B cell (primary cell): ENCODE data around the gene MROH9. TPM values are rescaled to one million over a fixed set of nuclear protein-coding genes. Genes with fewer than 3 reads are reported as not detected.

Source experiments
- ATAC-seq: fragments of 200-7000 bp; cut with Tn5 transposase; one replicate; pipeline ENCODE4 v1.10.0; 2021; ENCODE audit warnings: low read depth, mild to moderate bottlenecking, moderate number of reproducible peaks, moderate library complexity
- CTCF ChIA-PET: fragments of 350-600 bp; sonication (Branson Sonifier 250); formaldehyde crosslinking; loops from one replicate; lab custom pipeline; 2021; ENCODE audit warnings: antibody characterized with exemption, inconsistent platforms; lab: Charles Lee
- POLR2A ChIA-PET: fragments of 350-600 bp; sonication (Branson Sonifier 250); formaldehyde crosslinking; loops from one replicate; lab custom pipeline; 2021; ENCODE audit warnings: antibody characterized with exemption; lab: Charles Lee
- DNase-seq: peaks from one replicate; pipeline ENCODE4 v3.0.0; 2013
- H2AFZ ChIP-seq: 2 replicates; pipeline ENCODE4 v1.6.1; 2012; ENCODE audit warnings: mild to moderate bottlenecking, low read depth, low read length; ENCODE audit not compliant: insufficient read depth, poor library complexity, severe bottlenecking
- H3K27ac ChIP-seq, 2 donors: 1 replicate in 1 of 2; 2 replicates in 1 of 2; pipeline ENCODE4 v1.5.1; 2012 to 2013; ENCODE audit warnings: low read length in 2 of 2, mild to moderate bottlenecking in 2 of 2, moderate library complexity in 1 of 2
- H3K27me3 ChIP-seq, 4 experiments: fragments of 200-600 bp in 1 of 4; sonication (generic) in 1 of 4; replicated peaks in 1 of 4; 1 replicate in 2 of 4; 2 replicates in 2 of 4; pipeline versions ENCODE4 v1.6.1 to v1.7.0; 2013 to 2016; ENCODE audit warnings: low read length in 3 of 4, mild to moderate bottlenecking in 2 of 4, mixed read lengths in 1 of 4, moderate library complexity in 1 of 4; ENCODE audit not compliant: insufficient read depth in 4 of 4, control insufficient read depth in 3 of 4; ENCODE audit errors: control extremely low read depth in 1 of 4
- H3K36me3 ChIP-seq, 2 experiments: replicated peaks in 1 of 2; 1 replicate in 1 of 2; 2 replicates in 1 of 2; pipeline versions ENCODE4 v1.6.1 to v1.7.1; 2013; ENCODE audit warnings: low read length in 1 of 2; ENCODE audit not compliant: insufficient read depth in 2 of 2, control insufficient read depth in 1 of 2; ENCODE audit errors: control extremely low read depth in 1 of 2, extremely low read depth in 1 of 2
- H3K4me1 ChIP-seq, 2 donors: fragments of 200-600 bp in 1 of 2; sonication (generic) in 1 of 2; 1 replicate in 1 of 2; 2 replicates in 1 of 2; pipeline versions ENCODE4 v1.5.1 to v1.6.1; 2013 to 2017; ENCODE audit warnings: low read length in 2 of 2; ENCODE audit not compliant: control insufficient read depth in 2 of 2, insufficient read depth in 2 of 2
- H3K4me2 ChIP-seq: replicated peaks from 2 replicates; pipeline ENCODE3; 2012; ENCODE audit warnings: mild to moderate bottlenecking, low read depth, low read length; ENCODE audit not compliant: poor library complexity, severe bottlenecking
- H3K4me3 ChIP-seq, 5 experiments: fragments of 200-600 bp in 1 of 5; sonication (generic) in 1 of 5; 1 replicate in 3 of 5; 2 replicates in 2 of 5; pipeline versions ENCODE4 v1.5.1 to v1.7.0; 2011 to 2016; ENCODE audit warnings: low read length in 4 of 5, mild to moderate bottlenecking in 4 of 5, low read depth in 2 of 5, control low read depth in 1 of 5, moderate library complexity in 1 of 5; ENCODE audit not compliant: insufficient read depth in 1 of 5; ENCODE audit errors: control extremely low read depth in 1 of 5, extremely low read depth in 1 of 5
- H3K79me2 ChIP-seq: fragments of 200-600 bp; sonication (generic); one replicate; pipeline ENCODE4 v1.6.0; 2016; ENCODE audit warnings: low read length; ENCODE audit not compliant: control insufficient read depth, insufficient read depth
- H3K9ac ChIP-seq: fragments of 200-600 bp; sonication (generic); 2 replicates; pipeline ENCODE4 v1.6.1; 2017; ENCODE audit warnings: mild to moderate bottlenecking, low read length, moderate library complexity
- H3K9me3 ChIP-seq, 3 donors: one replicate each; pipeline versions ENCODE4 v1.6.1 to v1.7.1; 2013; ENCODE audit warnings: low read length in 2 of 3; ENCODE audit not compliant: control insufficient read depth in 2 of 3, insufficient read depth in 1 of 3; ENCODE audit errors: control extremely low read depth in 1 of 3
- H4K20me1 ChIP-seq: 2 replicates; pipeline ENCODE4 v1.6.0; 2012; ENCODE audit warnings: mild to moderate bottlenecking, low read length; ENCODE audit not compliant: insufficient read depth, control insufficient read depth, poor library complexity, severe bottlenecking
- H3K27ac Mint-ChIP-seq: one replicate; pipeline ENCODE4 v1.8.0; 2021; ENCODE audit warnings: mixed read lengths
- H3K27me3 Mint-ChIP-seq: one replicate; pipeline ENCODE4 v1.8.0; 2021; ENCODE audit warnings: mixed read lengths
- H3K4me1 Mint-ChIP-seq: one replicate; pipeline ENCODE4 v1.8.0; 2021; ENCODE audit warnings: mixed read lengths
- H3K4me3 Mint-ChIP-seq: one replicate; pipeline ENCODE4 v1.8.0; 2021; ENCODE audit warnings: mixed read lengths
- H3K9me3 Mint-ChIP-seq: one replicate; pipeline ENCODE4 v1.8.0; 2022; ENCODE audit warnings: mixed read lengths; ENCODE audit not compliant: insufficient read depth
- CTCF ChIP-seq: fragments of 200-600 bp; IDR thresholded peaks from one replicate; pipeline ENCODE4 v1.8.0; 2022; ENCODE audit warnings: antibody characterized with exemption, mild to moderate bottlenecking
- EZH2 ChIP-seq: IDR thresholded peaks from 2 replicates; pipeline ENCODE4 v1.6.1; 2012; ENCODE audit warnings: borderline replicate concordance, low read depth, mild to moderate bottlenecking, moderate library complexity, low read length; ENCODE audit not compliant: insufficient read depth, poor library complexity, severe bottlenecking
- WGBS: methylation state at CpG from one replicate; pipeline ENCODE4 v1.1.5; 2013; ENCODE audit warnings: missing lambda C conversion rate; ENCODE audit not compliant: insufficient coverage; 5-methylcytosine and 5-hydroxymethylcytosine counted together
- intact Hi-C: fragments of 100-400 bp; cut with micrococcal nuclease; formaldehyde crosslinking; loops from one replicate; pipeline ENCODE4 v1.10.0; 2022
- polyA plus RNA-seq: library from polyadenylated mRNA; depleted of rRNA; stranded (reverse); fragments of >200 nt; gene quantifications from 2 replicates; pipeline ENCODE4 v1.2.3, GENCODE V29; 2012
- total RNA-seq, 2 donors: library from RNA; stranded (reverse); fragments of 120-200 nt in 1 of 2; gene quantifications; 1 replicate in 1 of 2; 2 replicates in 1 of 2; pipeline versions ENCODE4 v1.2.3 to v1.2.4, GENCODE V29; 2013 to 2022

The MROH9 gene
- total and polyA plus RNA-seq, 2 donors (not counting 1 experiment from before 2014, with no cell fraction given): not detected

GRCh38 chr1:171082606-171083005 lies 147.3 kb downstream of the MROH9 start:
- Histone ChIP-seq H4K20me1 (no peaks in the 10 kb centered on the region), H3K9ac (no peak overlapping the region), H3K9me3 (no peaks in the 10 kb centered on the region), H3K36me3 (no peaks in the 10 kb centered on the region), H2AFZ (no peak overlapping the region), H3K27me3 (no peaks in the 10 kb centered on the region), H3K4me3 (no peak overlapping the region), H3K4me2 (no peak overlapping the region), H3K79me2 (no peaks in the 10 kb centered on the region), H3K4me1 (no peaks in the 10 kb centered on the region), H3K27ac (no peak overlapping the region)
- Mint-ChIP-seq H3K27me3 (peaks cover 3% of the 10 kb centered on the region), H3K4me3 (no peak overlapping the region), H3K9me3 (no peaks in the 10 kb centered on the region), H3K4me1 (no peaks in the 10 kb centered on the region), H3K27ac (no peak overlapping the region)
- ChIA-PET CTCF (interaction anchor here (1.8 kb wide), 1 partner anchor 231 kb away, joined by 10 read pairs; the partner anchor contains the start of gene FMO4), POLR2A (no interaction called here)
- WGBS: no CpG with 5 or more reads among the region's 1 CpG
- DNase-seq (no peak), ATAC-seq (no peak)
- TF ChIP-seq CTCF (no peak), EZH2 (no peak)
- intact Hi-C loops: loop anchor here (10.0 kb wide), 1 partner anchor 232 kb away; the partner anchor contains the start of gene FMO4

GRCh38 chr1:171083222-171083621 lies 147.9 kb downstream of the MROH9 start:
- ATAC-seq (no peak), DNase-seq (no peak)
- no CpG with 5 or more reads among the region's 5 CpGs for WGBS
- ChIA-PET POLR2A (no interaction called here), CTCF (no interaction called here)
- TF ChIP-seq CTCF (no peak), EZH2 (no peak)
- H3K36me3 ChIP-seq: no peaks in the 10 kb centered on the region
- no peaks in the 10 kb centered on the region for H3K9me3 ChIP-seq
- no peak overlapping the region for H3K27ac ChIP-seq
- no peaks in the 10 kb centered on the region for H3K27me3 ChIP-seq
- H3K79me2 ChIP-seq: no peaks in the 10 kb centered on the region
- H3K9ac ChIP-seq: no peak overlapping the region
- H2AFZ ChIP-seq: no peak overlapping the region
- H3K4me3 Mint-ChIP-seq: no peak overlapping the region
- H3K27ac Mint-ChIP-seq: no peak overlapping the region
- peaks cover 3% of the 10 kb centered on the region for H3K27me3 Mint-ChIP-seq
- no peaks in the 10 kb centered on the region for H3K4me1 Mint-ChIP-seq
- no peak overlapping the region for H3K4me3 ChIP-seq
- intact Hi-C loops: loop anchor here (10.0 kb wide), 1 partner anchor 232 kb away; the partner anchor contains the start of gene FMO4
- H4K20me1 ChIP-seq: no peaks in the 10 kb centered on the region
- no peak overlapping the region for H3K4me2 ChIP-seq
- no peaks in the 10 kb centered on the region for H3K9me3 Mint-ChIP-seq
- H3K4me1 ChIP-seq: no peaks in the 10 kb centered on the region
